Hepatocyte (in vitro differentiated cells): Measurements from ENCODE around the gene POU3F1. TPM values are rescaled to one million over a fixed set of nuclear protein-coding genes. Genes with fewer than 3 reads are reported as not detected.

ENCODE experiments used
- DNase-seq: peaks from one replicate; pipeline ENCODE4 v3.0.0-alpha.2; 2016; ENCODE audit warnings: low spot score
- H2AFZ ChIP-seq: fragments of 200-600 bp; sonication (generic); 2 replicates; pipeline ENCODE4 v1.6.0; 2016; ENCODE audit warnings: antibody characterized with exemption, mild to moderate bottlenecking
- H3K27ac ChIP-seq: fragments of 200-600 bp; sonication (generic); 2 replicates; pipeline ENCODE4 v1.5.1; 2016; ENCODE audit warnings: mild to moderate bottlenecking
- H3K27me3 ChIP-seq: fragments of 200-600 bp; sonication (generic); 2 replicates; pipeline ENCODE4 v1.6.1; 2016
- H3K36me3 ChIP-seq: fragments of 200-600 bp; sonication (generic); replicated peaks from 2 replicates; pipeline ENCODE4 v1.5.1; 2016; ENCODE audit warnings: low read depth; ENCODE audit not compliant: insufficient read depth
- H3K4me1 ChIP-seq: fragments of 200-600 bp; sonication (generic); 2 replicates; pipeline ENCODE4 v1.5.1; 2016; ENCODE audit warnings: mild to moderate bottlenecking, moderate library complexity; ENCODE audit not compliant: insufficient read depth
- H3K4me2 ChIP-seq: fragments of 200-600 bp; sonication (generic); 2 replicates; pipeline ENCODE4 v1.6.0; 2016
- H3K4me3 ChIP-seq: fragments of 200-600 bp; sonication (generic); 2 replicates; pipeline ENCODE4 v1.5.1; 2016; ENCODE audit warnings: mild to moderate bottlenecking
- H3K79me2 ChIP-seq: fragments of 200-600 bp; sonication (generic); 2 replicates; pipeline ENCODE4 v1.6.0; 2017; ENCODE audit warnings: mild to moderate bottlenecking
- H3K9me2 ChIP-seq: fragments of 200-600 bp; sonication (generic); replicated peaks from 2 replicates; pipeline ENCODE4 v1.6.0; 2017; ENCODE audit warnings: mild to moderate bottlenecking; ENCODE audit not compliant: insufficient read depth
- H3K9me3 ChIP-seq: fragments of 200-600 bp; sonication (generic); 2 replicates; pipeline ENCODE4 v1.5.1; 2016; ENCODE audit warnings: low read depth, mild to moderate bottlenecking
- H4K20me1 ChIP-seq: fragments of 200-600 bp; sonication (generic); 2 replicates; pipeline ENCODE4 v1.6.0; 2016; ENCODE audit warnings: mild to moderate bottlenecking; ENCODE audit not compliant: insufficient read depth, poor library complexity, severe bottlenecking
- EZH2 ChIP-seq: fragments of 200-600 bp; sonication (generic); IDR thresholded peaks from 2 replicates; pipeline ENCODE4 v1.6.1; 2016; ENCODE audit warnings: antibody characterized with exemption, mild to moderate bottlenecking, borderline replicate concordance
- EZH2phosphoT487 ChIP-seq: fragments of 200-600 bp; sonication (generic); IDR thresholded peaks from one replicate; pipeline ENCODE4 v1.6.1; 2018; ENCODE audit warnings: antibody characterized with exemption, mild to moderate bottlenecking, low read depth, moderate library complexity; ENCODE audit not compliant: unreplicated experiment, severe bottlenecking
- WGBS: methylation state at CpG from one replicate; pipeline ENCODE4 v1.1.6; 2016; ENCODE audit warnings: low lambda C conversion rate; ENCODE audit errors: missing lambda C conversion rate; 5-methylcytosine and 5-hydroxymethylcytosine counted together
- polyA plus RNA-seq: library from polyadenylated mRNA; unstranded; fragments of >200 nt; fragmentation: Nextera tagmentation; extraction: Ambion mirVana; gene quantifications from 2 replicates; pipeline ENCODE4 v1.2.1, GENCODE V29; 2016
- total RNA-seq: library from RNA; depleted of rRNA; stranded (reverse); fragments of >200 nt; gene quantifications from 2 replicates; pipeline ENCODE4 v1.2.3, GENCODE V29; 2014
- TF ChIP-seq, protein P1 (sequence below): fragments of 200-600 bp; sonication (generic); IDR thresholded peaks from 2 replicates; pipeline ENCODE4 v1.5.1; 2016; ENCODE audit warnings: antibody characterized with exemption, mild to moderate bottlenecking; ENCODE audit not compliant: poor library complexity

Gene POU3F1
- total and polyA plus RNA-seq, 2 experiments from 2014 or later = 0.73 TPM; not detected in 1

DNA sequence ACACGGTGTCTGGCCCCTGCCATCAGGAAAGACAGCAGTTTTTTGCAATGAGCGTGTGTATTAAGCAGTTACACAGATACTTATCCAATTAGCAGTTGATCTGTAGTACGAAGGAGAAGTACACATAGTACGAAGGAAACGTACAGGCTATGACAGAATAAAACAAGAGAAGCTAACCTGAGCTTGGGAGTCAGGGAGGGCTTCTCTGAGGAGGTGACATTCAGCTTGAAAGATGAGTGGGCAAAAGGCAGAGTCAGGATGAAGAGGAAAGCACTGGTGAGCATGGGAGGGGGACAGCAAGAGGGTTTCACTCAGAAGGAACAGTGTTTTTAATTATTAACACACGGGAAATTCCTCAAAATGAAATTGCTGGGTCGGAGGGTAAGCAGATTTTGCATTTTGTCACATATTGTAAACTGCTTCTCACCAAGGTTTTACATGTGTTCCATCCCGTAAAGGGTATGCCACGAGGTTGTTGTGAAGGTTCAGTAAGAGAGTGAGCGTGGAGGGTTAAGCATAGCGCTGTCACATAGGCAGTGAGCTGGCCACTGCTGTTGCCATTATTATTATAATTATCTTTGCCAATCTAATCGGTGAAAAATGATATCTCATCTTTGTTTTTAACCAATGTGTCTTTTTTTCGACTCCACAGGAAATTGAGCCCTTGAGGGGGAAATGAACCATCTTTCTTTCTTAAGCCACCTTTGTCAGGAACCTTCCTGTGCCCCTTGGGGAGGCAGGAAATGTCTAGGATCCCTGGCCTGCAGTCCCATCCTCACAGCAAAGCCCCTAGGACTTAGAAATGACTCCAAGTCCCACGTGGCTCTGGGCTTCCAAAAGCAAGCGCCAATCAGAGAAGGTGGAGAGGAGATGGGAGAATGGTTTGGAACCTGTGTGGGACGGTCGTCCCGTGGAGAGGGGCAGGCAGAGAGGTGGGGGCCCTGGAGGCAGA, 47.3 kb upstream of the POU3F1 start:
- H3K79me2 ChIP-seq = no peaks in the 10 kb centered on the region
- no peak for TF ChIP-seq EZH2phosphoT487
- TF ChIP-seq EZH2 = no peak
- TF ChIP-seq, protein P1, sequence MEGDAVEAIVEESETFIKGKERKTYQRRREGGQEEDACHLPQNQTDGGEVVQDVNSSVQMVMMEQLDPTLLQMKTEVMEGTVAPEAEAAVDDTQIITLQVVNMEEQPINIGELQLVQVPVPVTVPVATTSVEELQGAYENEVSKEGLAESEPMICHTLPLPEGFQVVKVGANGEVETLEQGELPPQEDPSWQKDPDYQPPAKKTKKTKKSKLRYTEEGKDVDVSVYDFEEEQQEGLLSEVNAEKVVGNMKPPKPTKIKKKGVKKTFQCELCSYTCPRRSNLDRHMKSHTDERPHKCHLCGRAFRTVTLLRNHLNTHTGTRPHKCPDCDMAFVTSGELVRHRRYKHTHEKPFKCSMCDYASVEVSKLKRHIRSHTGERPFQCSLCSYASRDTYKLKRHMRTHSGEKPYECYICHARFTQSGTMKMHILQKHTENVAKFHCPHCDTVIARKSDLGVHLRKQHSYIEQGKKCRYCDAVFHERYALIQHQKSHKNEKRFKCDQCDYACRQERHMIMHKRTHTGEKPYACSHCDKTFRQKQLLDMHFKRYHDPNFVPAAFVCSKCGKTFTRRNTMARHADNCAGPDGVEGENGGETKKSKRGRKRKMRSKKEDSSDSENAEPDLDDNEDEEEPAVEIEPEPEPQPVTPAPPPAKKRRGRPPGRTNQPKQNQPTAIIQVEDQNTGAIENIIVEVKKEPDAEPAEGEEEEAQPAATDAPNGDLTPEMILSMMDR = no peak
- H3K27me3 ChIP-seq = peaks cover 28% of the 10 kb centered on the region
- no peak for DNase-seq
- no peak overlapping the region for H3K4me2 ChIP-seq
- no peak overlapping the region for H3K4me3 ChIP-seq
- WGBS = 64% methylated on average over 18 of the region's 18 CpGs
- no peaks in the 10 kb centered on the region for H4K20me1 ChIP-seq
- H3K36me3 ChIP-seq = no peaks in the 10 kb centered on the region
- no peaks in the 10 kb centered on the region for H3K9me3 ChIP-seq
- no peaks in the 10 kb centered on the region for H3K9me2 ChIP-seq
- no peaks in the 10 kb centered on the region for H3K4me1 ChIP-seq
- H3K27ac ChIP-seq = no peak overlapping the region
- no peak overlapping the region for H2AFZ ChIP-seq

DNA sequence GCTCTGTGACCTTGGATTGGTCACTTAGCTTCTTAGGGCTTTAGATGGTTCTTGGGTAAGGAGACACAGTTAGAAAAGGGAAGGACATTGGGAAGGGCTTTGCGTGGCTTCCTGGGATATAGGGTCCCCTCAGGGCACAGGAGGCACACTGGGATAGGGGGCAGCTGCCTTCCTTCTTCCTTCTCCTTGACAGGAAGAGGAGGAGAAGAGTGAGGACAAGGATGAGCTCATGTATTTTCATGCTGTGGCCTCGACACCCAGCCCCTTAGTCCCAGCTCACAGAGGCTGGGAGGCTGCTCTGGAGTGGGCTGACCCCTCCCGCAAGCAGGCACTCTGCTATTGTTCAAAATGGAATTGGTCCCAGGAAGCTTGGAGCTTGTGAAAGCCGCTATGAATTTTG, 45.7 kb upstream of the POU3F1 start:
- Histone ChIP-seq H3K4me2 (no peak overlapping the region), H3K27ac (no peak overlapping the region), H3K9me2 (no peaks in the 10 kb centered on the region), H4K20me1 (no peaks in the 10 kb centered on the region), H3K9me3 (no peaks in the 10 kb centered on the region), H3K36me3 (no peaks in the 10 kb centered on the region), H3K4me1 (no peaks in the 10 kb centered on the region), H2AFZ (no peak overlapping the region), H3K79me2 (no peaks in the 10 kb centered on the region), H3K27me3 (peaks cover 28% of the 10 kb centered on the region), H3K4me3 (no peak overlapping the region)
- TF ChIP-seq EZH2phosphoT487 = no peak
- TF ChIP-seq, protein P1 = no peak
- TF ChIP-seq EZH2 = no peak
- no peak for DNase-seq
- WGBS = 60% methylated on average over 4 of the region's 4 CpGs

DNA sequence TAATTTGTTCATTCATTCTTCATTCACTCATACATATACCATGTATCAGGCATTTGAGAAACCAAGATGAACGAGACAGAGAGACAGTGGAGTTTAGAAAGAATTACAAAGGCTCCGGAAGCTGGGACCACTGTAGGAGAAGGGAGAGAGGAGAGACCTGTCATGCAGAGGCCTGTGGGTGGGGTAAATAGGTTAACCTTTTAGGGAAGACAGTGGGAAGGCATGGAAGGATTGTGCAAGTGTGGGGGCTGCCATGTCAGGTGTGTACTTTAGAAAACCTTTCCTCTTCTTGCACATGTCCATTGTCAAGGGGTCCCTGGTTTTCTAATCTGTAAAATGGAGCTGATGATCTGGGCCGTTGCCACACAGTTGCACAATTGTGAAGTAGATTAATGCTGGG, 44.2 kb upstream of the POU3F1 start:
- TF ChIP-seq EZH2 = no peak
- TF ChIP-seq, protein P1 = no peak
- no peak for TF ChIP-seq EZH2phosphoT487
- H3K27me3 ChIP-seq = peaks cover 28% of the 10 kb centered on the region

More for the DNA sequence above, 44.2 kb upstream of the POU3F1 start:
- Histone ChIP-seq H2AFZ (no peak overlapping the region), H3K4me3 (no peak overlapping the region), H3K4me1 (no peaks in the 10 kb centered on the region), H3K27ac (no peak overlapping the region), H3K4me2 (no peak overlapping the region), H3K9me2 (no peaks in the 10 kb centered on the region), H3K79me2 (no peaks in the 10 kb centered on the region), H3K36me3 (no peaks in the 10 kb centered on the region), H4K20me1 (no peaks in the 10 kb centered on the region), H3K9me3 (no peaks in the 10 kb centered on the region)
- 93% methylated on average over 3 of the region's 3 CpGs for WGBS
- DNase-seq = no peak
